Duodenal mucosa (tissue), 2 donors: ENCODE results near the gene ARHGAP5.
A peak's percentile ranks its signal among the peaks of the same experiment; 100 is the strongest.

ENCODE experiments used
- H3K27ac ChIP-seq: one replicate; pipeline ENCODE4 v1.7.0; 2013; ENCODE audit warnings: low read depth, low read length
- H3K27me3 ChIP-seq, 2 donors: one replicate each; pipeline ENCODE4 v1.7.0; 2013; ENCODE audit warnings: low read length in 2 of 2, control low read depth in 1 of 2; ENCODE audit not compliant: insufficient read depth in 2 of 2, control insufficient read depth in 1 of 2
- H3K36me3 ChIP-seq, 2 donors: one replicate each; pipeline ENCODE4 v1.7.0; 2013; ENCODE audit warnings: low read length in 2 of 2, control low read depth in 1 of 2; ENCODE audit not compliant: insufficient read depth in 2 of 2, control insufficient read depth in 1 of 2
- H3K4me1 ChIP-seq, 2 donors: one replicate each; pipeline ENCODE4 v1.7.0; 2013; ENCODE audit warnings: low read length in 2 of 2, control low read depth in 1 of 2; ENCODE audit not compliant: insufficient read depth in 2 of 2, control insufficient read depth in 1 of 2
- H3K4me3 ChIP-seq, 2 donors: one replicate each; pipeline ENCODE4 v1.7.0; 2013; ENCODE audit warnings: low read length in 2 of 2, low read depth in 1 of 2
- H3K9ac ChIP-seq, 2 donors: one replicate each; pipeline ENCODE4 v1.7.0; 2013; ENCODE audit warnings: low read length in 2 of 2, low read depth in 1 of 2
- H3K9me3 ChIP-seq, 2 donors: one replicate each; pipeline ENCODE4 v1.7.0; 2013; ENCODE audit warnings: low read length in 2 of 2, control low read depth in 1 of 2; ENCODE audit not compliant: control insufficient read depth in 1 of 2

The ARHGAP5 gene, protein sequence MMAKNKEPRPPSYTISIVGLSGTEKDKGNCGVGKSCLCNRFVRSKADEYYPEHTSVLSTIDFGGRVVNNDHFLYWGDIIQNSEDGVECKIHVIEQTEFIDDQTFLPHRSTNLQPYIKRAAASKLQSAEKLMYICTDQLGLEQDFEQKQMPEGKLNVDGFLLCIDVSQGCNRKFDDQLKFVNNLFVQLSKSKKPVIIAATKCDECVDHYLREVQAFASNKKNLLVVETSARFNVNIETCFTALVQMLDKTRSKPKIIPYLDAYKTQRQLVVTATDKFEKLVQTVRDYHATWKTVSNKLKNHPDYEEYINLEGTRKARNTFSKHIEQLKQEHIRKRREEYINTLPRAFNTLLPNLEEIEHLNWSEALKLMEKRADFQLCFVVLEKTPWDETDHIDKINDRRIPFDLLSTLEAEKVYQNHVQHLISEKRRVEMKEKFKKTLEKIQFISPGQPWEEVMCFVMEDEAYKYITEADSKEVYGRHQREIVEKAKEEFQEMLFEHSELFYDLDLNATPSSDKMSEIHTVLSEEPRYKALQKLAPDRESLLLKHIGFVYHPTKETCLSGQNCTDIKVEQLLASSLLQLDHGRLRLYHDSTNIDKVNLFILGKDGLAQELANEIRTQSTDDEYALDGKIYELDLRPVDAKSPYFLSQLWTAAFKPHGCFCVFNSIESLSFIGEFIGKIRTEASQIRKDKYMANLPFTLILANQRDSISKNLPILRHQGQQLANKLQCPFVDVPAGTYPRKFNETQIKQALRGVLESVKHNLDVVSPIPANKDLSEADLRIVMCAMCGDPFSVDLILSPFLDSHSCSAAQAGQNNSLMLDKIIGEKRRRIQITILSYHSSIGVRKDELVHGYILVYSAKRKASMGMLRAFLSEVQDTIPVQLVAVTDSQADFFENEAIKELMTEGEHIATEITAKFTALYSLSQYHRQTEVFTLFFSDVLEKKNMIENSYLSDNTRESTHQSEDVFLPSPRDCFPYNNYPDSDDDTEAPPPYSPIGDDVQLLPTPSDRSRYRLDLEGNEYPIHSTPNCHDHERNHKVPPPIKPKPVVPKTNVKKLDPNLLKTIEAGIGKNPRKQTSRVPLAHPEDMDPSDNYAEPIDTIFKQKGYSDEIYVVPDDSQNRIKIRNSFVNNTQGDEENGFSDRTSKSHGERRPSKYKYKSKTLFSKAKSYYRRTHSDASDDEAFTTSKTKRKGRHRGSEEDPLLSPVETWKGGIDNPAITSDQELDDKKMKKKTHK (N-terminal part only)

DNA sequence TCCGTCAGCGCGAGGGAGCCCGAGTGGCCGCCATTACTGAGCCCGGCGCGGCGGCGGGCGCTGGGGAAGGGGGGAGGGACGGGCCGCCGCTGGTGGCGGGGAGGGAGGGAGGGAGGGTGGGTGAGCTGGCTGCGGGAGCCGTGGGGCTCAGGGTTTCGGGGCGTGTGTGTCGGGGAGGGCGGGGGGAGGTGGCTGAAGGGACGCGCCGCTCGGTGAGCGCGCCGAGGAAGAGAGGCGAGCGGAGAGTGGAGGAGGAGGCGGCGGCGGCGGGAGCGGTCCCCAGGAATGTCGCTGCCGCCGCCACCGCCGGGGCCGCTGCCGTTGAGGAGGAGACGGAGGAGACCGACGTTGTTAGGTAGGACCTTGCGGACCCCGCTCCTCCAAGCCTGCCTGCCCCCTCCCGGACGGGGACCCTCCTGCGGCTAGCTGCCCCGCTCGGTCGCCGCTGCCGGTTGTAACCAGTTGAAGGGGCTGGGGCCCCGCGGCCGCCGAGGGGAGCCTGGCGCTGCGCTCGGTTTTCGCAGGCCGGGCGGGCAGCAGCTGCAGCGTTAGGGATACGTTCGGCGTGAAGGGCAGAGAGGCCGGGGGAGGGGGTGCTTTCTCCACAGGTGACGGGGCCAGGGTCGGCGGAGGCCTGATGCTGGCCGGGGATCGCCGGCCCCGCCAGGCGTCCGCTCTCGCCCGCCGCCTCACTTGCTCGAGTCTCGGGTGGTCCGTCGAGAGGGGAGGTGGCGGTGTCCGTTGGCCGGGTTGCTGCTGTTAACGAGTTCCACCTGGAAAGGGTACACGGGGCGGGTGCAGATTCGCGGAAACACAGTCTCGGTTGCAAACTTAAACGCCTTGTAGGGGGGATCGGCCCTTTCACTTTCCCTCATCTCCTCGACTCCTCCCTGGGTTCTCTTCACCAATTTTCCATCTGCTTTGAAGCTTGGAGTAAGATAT, at the start of gene ARHGAP5:
Gene ARHGAP5, plus strand, starts transcription at position 224 of the 942 bp plus-strand sequence. CDS start 13,366 bp downstream, outside the sequence.
- peak within 1 kb of the TSS; percentile 95 to 98 for H3K4me3 ChIP-seq
- H3K36me3 ChIP-seq, result no peaks in the 10 kb centered on the region
- H3K4me1 ChIP-seq, result peaks cover 24% of the 10 kb centered on the region in 2 donors
- peak within 1 kb of the TSS; percentile 93 to 100 for H3K9ac ChIP-seq
- peak within 1 kb of the TSS; percentile 97 for H3K27ac ChIP-seq
- no peaks in the 10 kb centered on the region for H3K27me3 ChIP-seq
- H3K9me3 ChIP-seq, result no peaks in the 10 kb centered on the region

DNA sequence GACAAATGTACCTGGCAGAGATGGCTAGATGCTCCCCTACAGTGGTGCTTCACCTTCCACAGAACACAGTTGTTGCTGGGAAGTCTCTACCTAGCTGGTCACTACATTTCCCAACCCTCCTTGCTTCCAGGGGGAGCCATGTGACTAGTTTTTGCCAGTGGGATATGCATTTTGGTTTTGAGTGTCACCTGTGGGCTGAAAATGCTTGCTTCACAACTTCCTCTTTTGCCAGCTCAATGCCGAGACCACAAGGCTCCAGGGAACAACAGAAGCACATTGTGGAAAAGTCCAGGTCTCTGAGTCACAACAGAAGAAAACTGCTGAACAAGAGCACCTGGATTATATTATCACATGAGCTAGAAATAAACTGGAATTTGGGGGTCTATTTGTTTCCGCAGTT, 48.5 kb upstream of the ARHGAP5 start:
- Histone ChIP-seq H3K4me3 (no peak overlapping the region), H3K4me1 (no peaks in the 10 kb centered on the region), H3K27me3 (no peaks in the 10 kb centered on the region), H3K9me3 (no peaks in the 10 kb centered on the region), H3K36me3 (no peaks in the 10 kb centered on the region), H3K27ac (no peak overlapping the region), H3K9ac (no peak overlapping the region)

GRCh38 chr14:32033543-32033942, 43.6 kb upstream of the ARHGAP5 start:
- H3K27me3 ChIP-seq, result no peaks in the 10 kb centered on the region
- no peak overlapping the region for H3K9ac ChIP-seq
- no peak overlapping the region for H3K27ac ChIP-seq
- no peak overlapping the region for H3K4me3 ChIP-seq
- H3K9me3 ChIP-seq, result no peaks in the 10 kb centered on the region
- H3K4me1 ChIP-seq, result no peaks in the 10 kb centered on the region
- no peaks in the 10 kb centered on the region for H3K36me3 ChIP-seq

- H3K4me3 ChIP-seq, result no peak overlapping the region
- H3K27me3 ChIP-seq, result no peaks in the 10 kb centered on the region
- H3K9ac ChIP-seq, result no peak overlapping the region
- H3K27ac ChIP-seq, result no peak overlapping the region
- peaks cover 0 to 5% of the 10 kb centered on the region in 2 donors for H3K4me1 ChIP-seq
- H3K36me3 ChIP-seq, result no peaks in the 10 kb centered on the region
- no peaks in the 10 kb centered on the region for H3K9me3 ChIP-seq
Observed at GRCh38 chr14:32038876-32039275, 38.2 kb upstream of the ARHGAP5 start.

DNA sequence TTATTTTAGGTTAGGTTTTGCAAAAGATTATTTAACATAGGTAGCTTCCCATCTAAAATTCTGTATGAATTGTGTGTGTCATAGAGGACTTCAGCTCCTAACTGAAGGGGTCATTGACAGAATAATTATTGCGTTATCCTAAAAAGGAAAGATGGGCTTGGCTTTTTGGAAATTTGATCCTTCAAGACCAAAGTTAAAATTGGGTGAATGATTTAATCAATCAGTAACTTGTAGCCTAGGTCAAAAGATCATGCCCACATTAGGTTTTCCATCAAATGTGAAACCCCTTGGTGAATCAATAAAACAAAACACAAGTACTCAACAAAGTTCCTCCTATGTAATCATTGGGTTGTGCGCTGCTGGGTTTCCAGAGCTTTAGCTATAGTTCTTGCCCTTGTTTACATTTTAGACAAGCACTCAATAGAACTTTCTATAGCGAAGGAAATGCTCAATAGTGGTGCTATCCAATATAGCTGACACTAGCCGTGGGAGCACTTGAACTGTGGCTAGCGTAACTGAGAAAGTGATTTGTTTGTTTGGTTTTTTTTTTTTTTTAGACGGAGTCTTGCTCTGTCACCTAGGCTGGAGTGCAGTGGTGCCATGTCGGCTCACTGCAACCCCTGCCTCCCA, 37.6 kb upstream of the ARHGAP5 start:
- no peak overlapping the region for H3K27ac ChIP-seq
- H3K4me1 ChIP-seq, result peaks cover 0 to 11% of the 10 kb centered on the region in 2 donors

DNA sequence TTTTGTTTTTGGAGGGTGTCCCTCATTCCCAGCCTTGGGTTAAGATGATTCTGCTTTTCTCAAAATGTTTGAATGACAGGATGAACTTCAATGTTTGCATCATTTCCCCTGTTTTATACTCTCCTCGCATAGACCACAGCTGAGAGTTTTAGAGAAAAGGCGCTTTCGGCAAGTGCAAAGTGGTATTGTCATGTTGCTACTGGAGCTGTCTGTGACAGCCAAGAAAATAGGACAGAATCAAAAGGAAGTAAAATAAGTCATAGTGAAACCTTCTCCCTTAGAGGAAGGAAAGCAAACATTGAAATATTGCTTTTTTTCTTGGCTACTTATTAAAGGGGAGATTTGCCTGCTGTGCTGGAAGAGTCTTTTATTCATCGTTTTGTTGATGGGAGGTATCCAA, 33.5 kb upstream of the ARHGAP5 start:
- no peak overlapping the region for H3K9ac ChIP-seq
- no peaks in the 10 kb centered on the region for H3K36me3 ChIP-seq
- no peak overlapping the region for H3K27ac ChIP-seq
- H3K4me1 ChIP-seq, result peaks cover 0 to 15% of the 10 kb centered on the region in 2 donors
- H3K9me3 ChIP-seq, result no peaks in the 10 kb centered on the region
- H3K27me3 ChIP-seq, result no peaks in the 10 kb centered on the region
- no peak overlapping the region for H3K4me3 ChIP-seq

More for the DNA sequence above, 37.6 kb upstream of the ARHGAP5 start:
- Histone ChIP-seq H3K9me3 (no peaks in the 10 kb centered on the region), H3K27me3 (no peaks in the 10 kb centered on the region), H3K36me3 (no peaks in the 10 kb centered on the region), H3K4me3 (no peak overlapping the region), H3K9ac (no peak overlapping the region)

GRCh38 chr14:32044454-32044853, 32.6 kb upstream of the ARHGAP5 start:
- H3K9me3 ChIP-seq, result no peaks in the 10 kb centered on the region
- H3K4me3 ChIP-seq, result no peak overlapping the region
- no peak overlapping the region for H3K27ac ChIP-seq
- no peaks in the 10 kb centered on the region for H3K36me3 ChIP-seq
- no peak overlapping the region for H3K9ac ChIP-seq
- H3K27me3 ChIP-seq, result no peaks in the 10 kb centered on the region
- H3K4me1 ChIP-seq, result peaks cover 0 to 15% of the 10 kb centered on the region in 2 donors

GRCh38 chr14:32047791-32048190, 29.3 kb upstream of the ARHGAP5 start:
- H3K36me3 ChIP-seq, result no peaks in the 10 kb centered on the region
- H3K9me3 ChIP-seq, result no peaks in the 10 kb centered on the region
- H3K27ac ChIP-seq, result no peak overlapping the region
- H3K27me3 ChIP-seq, result no peaks in the 10 kb centered on the region
- H3K4me1 ChIP-seq, result peaks cover 0 to 15% of the 10 kb centered on the region in 2 donors
- no peak overlapping the region for H3K9ac ChIP-seq
- no peak overlapping the region for H3K4me3 ChIP-seq
